ENCODE data around the gene PARD3. TPM values are rescaled to one million over a fixed set of nuclear protein-coding genes. Genes with fewer than 3 reads are reported as not detected.

PARD3 gene
- total and polyA plus RNA-seq, 10 of the 15 experiments (the other 5 are each of a cell fraction or from before 2014, with no cell fraction given) = 2.6 to 43.1 (median 13.9) TPM

DNA sequence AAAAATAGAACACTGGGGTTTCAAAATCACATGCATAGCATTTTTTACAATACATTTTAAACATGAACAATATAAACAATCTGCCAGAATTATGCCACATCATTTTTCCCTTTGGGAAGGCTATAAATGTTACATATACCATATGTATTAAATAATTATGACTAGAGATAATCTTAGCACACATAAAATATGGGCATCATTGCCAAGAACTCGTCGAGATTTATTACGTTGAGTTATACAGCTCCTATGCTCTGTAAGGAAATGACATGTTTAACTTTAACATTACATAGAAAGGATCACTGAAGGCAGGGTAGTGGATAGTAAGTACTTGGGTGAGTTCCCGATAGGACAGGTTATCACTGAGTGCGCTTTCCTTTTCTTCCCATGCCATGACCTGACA, 267.8 kb downstream of the PARD3 start (continued):
- TF ChIP-seq, protein P1, sequence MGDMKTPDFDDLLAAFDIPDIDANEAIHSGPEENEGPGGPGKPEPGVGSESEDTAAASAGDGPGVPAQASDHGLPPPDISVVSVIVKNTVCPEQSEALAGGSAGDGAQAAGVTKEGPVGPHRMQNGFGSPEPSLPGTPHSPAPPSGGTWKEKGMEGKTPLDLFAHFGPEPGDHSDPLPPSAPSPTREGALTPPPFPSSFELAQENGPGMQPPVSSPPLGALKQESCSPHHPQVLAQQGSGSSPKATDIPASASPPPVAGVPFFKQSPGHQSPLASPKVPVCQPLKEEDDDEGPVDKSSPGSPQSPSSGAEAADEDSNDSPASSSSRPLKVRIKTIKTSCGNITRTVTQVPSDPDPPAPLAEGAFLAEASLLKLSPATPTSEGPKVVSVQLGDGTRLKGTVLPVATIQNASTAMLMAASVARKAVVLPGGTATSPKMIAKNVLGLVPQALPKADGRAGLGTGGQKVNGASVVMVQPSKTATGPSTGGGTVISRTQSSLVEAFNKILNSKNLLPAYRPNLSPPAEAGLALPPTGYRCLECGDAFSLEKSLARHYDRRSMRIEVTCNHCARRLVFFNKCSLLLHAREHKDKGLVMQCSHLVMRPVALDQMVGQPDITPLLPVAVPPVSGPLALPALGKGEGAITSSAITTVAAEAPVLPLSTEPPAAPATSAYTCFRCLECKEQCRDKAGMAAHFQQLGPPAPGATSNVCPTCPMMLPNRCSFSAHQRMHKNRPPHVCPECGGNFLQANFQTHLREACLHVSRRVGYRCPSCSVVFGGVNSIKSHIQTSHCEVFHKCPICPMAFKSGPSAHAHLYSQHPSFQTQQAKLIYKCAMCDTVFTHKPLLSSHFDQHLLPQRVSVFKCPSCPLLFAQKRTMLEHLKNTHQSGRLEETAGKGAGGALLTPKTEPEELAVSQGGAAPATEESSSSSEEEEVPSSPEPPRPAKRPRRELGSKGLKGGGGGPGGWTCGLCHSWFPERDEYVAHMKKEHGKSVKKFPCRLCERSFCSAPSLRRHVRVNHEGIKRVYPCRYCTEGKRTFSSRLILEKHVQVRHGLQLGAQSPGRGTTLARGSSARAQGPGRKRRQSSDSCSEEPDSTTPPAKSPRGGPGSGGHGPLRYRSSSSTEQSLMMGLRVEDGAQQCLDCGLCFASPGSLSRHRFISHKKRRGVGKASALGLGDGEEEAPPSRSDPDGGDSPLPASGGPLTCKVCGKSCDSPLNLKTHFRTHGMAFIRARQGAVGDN (IDR thresholded peaks at IDR 0.05) = no peak
- TF ChIP-seq NBN (IDR thresholded peaks at IDR 0.05) (no peak), MXI1 (IDR thresholded peaks at IDR 0.05; ENCODE audit: low read depth, low read length) (no peak), BCL11A (IDR thresholded peaks at IDR 0.05; ENCODE audit: low read depth, low read length) (no peak)

DNA sequence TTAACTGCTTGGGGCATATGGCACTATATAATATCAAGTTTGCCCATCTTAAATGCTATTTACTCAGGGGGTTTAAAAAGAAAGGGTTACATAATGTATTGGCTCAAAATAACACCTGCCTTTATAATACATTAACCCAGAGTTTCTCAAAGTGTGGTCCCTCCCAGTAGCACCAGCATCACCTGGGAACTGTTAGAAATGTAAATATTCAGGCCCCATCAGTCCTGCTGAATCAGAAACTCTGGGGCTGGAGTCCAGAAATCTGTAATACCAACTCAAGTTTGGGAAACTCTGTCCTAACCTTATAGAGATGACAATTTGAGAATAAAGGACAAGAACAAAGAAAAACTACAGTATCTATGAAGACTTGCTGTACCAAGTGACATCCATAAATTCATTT, 270.7 kb downstream of the PARD3 start:
- intact Hi-C loops (cut with micrococcal nuclease; ENCODE audit: unreplicated experiment) (no loop called here), in situ Hi-C loops (cut with MboI) (no loop called here)
- Histone ChIP-seq H3K4me1 (ENCODE audit: control insufficient read depth, insufficient read depth, low read length) (no peaks in the 10 kb centered on the region; the same call in 1 of the 2 replicates), H2AFZ (ENCODE audit: control insufficient read depth, low read depth, low read length) (no peak overlapping the region), H3K36me3 (ENCODE audit: control insufficient read depth in 2 of 2, insufficient read depth in 2 of 2, low read length in 1 of 2) (no peaks in the 10 kb centered on the region), H3K9ac (ENCODE audit: control insufficient read depth, insufficient read depth, low read length) (no peak overlapping the region), H3K27me3 (replicated peaks in 1 of 2; ENCODE audit: control insufficient read depth in 2 of 2, insufficient read depth in 2 of 2, low read length in 1 of 2) (0 out of 4 replicates have a peak, but pooled peaks cover 0 to 3% of the 10 kb centered on the region in 2 experiments), H3K9me3 (replicated peaks; ENCODE audit: control insufficient read depth, insufficient read depth, low read length) (no peaks in the 10 kb centered on the region), H3K27ac (ENCODE audit: control insufficient read depth, insufficient read depth) (no peak overlapping the region), H3K79me2 (ENCODE audit: control insufficient read depth, insufficient read depth, low read length) (no peaks in the 10 kb centered on the region), H3K4me2 (ENCODE audit: control insufficient read depth, insufficient read depth) (no peak overlapping the region), H4K20me1 (ENCODE audit: control insufficient read depth, insufficient read depth) (no peaks in the 10 kb centered on the region), H3K4me3 (no peak overlapping the region)
- no peak for DNase-seq (ENCODE audit: low read depth, low spot score)
- no peak for ATAC-seq
- ChIA-PET SMC1A (ENCODE audit: uncharacterized antibody, unreplicated experiment) (interaction anchor here (0.8 to 1.4 kb wide), 6 partner anchors 18 to 89 kb away, joined by 3 to 5 read pairs (median 4); no protein-coding TSS in a partner anchor), CTCF (interaction anchor here (0.7 to 1.4 kb wide), 7 partner anchors 16 to 1216 kb away, joined by 3 to 6 read pairs (median 3); no protein-coding TSS in a partner anchor), RAD21 (ENCODE audit: unreplicated experiment) (interaction anchor here (0.6 to 1.3 kb wide), 2 partner anchors 69 to 226 kb away, joined by 3 read pairs; no protein-coding TSS in a partner anchor), POLR2A (interaction anchor here (0.7 kb wide), 1 partner anchor 69 kb away, joined by 4 read pairs; no protein-coding TSS in a partner anchor)
- FAIRE-seq = no peak
- BruUV-seq (replicated peaks) = no TSS peak
- TF ChIP-seq RBBP5 (conservative IDR thresholded peaks at IDR 0.05) (no peak), MEF2A (IDR thresholded peaks at IDR 0.05; ENCODE audit: insufficient read depth, low read depth, low read length) (no peak), CREB1 (IDR thresholded peaks at IDR 0.05; ENCODE audit: low read depth) (no peak), IKZF1 (conservative IDR thresholded peaks at IDR 0.05) (no peak), ZNF207 (IDR thresholded peaks at IDR 0.05; ENCODE audit: borderline replicate concordance) (no peak), TAF1 (IDR thresholded peaks at IDR 0.05; ENCODE audit: borderline replicate concordance, low read depth, low read length) (no peak), EP300 (IDR thresholded peaks at IDR 0.05; ENCODE audit: borderline replicate concordance in 1 of 2, control insufficient read depth in 1 of 2, low read depth in 2 of 2, low read length in 2 of 2) (no peak)
- TF ChIP-seq, protein P2, sequence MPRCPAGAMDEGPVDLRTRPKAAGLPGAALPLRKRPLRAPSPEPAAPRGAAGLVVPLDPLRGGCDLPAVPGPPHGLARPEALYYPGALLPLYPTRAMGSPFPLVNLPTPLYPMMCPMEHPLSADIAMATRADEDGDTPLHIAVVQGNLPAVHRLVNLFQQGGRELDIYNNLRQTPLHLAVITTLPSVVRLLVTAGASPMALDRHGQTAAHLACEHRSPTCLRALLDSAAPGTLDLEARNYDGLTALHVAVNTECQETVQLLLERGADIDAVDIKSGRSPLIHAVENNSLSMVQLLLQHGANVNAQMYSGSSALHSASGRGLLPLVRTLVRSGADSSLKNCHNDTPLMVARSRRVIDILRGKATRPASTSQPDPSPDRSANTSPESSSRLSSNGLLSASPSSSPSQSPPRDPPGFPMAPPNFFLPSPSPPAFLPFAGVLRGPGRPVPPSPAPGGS (IDR thresholded peaks at IDR 0.05; ENCODE audit: borderline replicate concordance, insufficient read depth, low read depth, low read length, poor library complexity, severe bottlenecking) = no peak
- TF ChIP-seq, protein P3, sequence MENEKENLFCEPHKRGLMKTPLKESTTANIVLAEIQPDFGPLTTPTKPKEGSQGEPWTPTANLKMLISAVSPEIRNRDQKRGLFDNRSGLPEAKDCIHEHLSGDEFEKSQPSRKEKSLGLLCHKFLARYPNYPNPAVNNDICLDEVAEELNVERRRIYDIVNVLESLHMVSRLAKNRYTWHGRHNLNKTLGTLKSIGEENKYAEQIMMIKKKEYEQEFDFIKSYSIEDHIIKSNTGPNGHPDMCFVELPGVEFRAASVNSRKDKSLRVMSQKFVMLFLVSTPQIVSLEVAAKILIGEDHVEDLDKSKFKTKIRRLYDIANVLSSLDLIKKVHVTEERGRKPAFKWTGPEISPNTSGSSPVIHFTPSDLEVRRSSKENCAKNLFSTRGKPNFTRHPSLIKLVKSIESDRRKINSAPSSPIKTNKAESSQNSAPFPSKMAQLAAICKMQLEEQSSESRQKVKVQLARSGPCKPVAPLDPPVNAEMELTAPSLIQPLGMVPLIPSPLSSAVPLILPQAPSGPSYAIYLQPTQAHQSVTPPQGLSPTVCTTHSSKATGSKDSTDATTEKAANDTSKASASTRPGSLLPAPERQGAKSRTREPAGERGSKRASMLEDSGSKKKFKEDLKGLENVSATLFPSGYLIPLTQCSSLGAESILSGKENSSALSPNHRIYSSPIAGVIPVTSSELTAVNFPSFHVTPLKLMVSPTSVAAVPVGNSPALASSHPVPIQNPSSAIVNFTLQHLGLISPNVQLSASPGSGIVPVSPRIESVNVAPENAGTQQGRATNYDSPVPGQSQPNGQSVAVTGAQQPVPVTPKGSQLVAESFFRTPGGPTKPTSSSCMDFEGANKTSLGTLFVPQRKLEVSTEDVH (IDR thresholded peaks at IDR 0.05; ENCODE audit: low read depth, partially characterized antibody) = no peak

Measured in GM12878 (cell line).